Measurements from ENCODE around the gene FAM135A.
"Not testable (repeated sequence)": the region's sequence is repeated elsewhere in the genome, so short reads cannot be mapped to it uniquely, and the experiment has no call there.

Gene FAM135A

DNA sequence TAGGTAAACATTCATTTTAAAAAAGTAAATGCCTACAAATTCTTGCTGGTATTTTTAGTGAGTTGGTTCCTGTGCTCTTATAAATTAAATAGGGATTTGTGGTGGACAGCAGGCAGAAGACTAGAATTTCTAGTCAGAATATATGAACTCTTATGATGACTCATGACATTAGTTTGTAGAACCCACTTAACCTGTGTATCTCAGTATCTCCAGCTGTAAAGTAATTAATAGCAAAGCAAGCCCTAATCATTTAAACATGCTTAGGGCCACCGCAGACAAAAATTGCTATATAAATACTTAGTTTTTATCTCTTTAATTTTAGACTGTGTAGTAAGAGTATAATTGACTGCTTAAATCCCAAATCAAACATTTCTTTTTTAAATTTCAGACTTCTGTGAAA, 2.4 kb downstream of the FAM135A start:
- no peaks in the 10 kb centered on the region for H3K9me3 ChIP-seq (ENCODE audit: control insufficient read depth, insufficient read depth, low read length)
- no peak for DNase-seq (ENCODE audit: low read depth, low spot score)
- H3K27ac ChIP-seq (ENCODE audit: low read length) = no peak overlapping the region
- H3K4me3 ChIP-seq (ENCODE audit: low read length) = no peak overlapping the region
- H3K36me3 ChIP-seq (ENCODE audit: control insufficient read depth, insufficient read depth, low read length) = peaks cover 3% of the 10 kb centered on the region; the same call in 1 of the 2 replicates
- no peaks in the 10 kb centered on the region for H3K4me1 ChIP-seq (ENCODE audit: control insufficient read depth, insufficient read depth, low read length)
- H3K27me3 ChIP-seq (ENCODE audit: control insufficient read depth, insufficient read depth, low read length) = no peaks in the 10 kb centered on the region
- WGBS (ENCODE audit: insufficient coverage, insufficient read length) = no CpG with 5 or more reads among the region's 1 CpG

DNA sequence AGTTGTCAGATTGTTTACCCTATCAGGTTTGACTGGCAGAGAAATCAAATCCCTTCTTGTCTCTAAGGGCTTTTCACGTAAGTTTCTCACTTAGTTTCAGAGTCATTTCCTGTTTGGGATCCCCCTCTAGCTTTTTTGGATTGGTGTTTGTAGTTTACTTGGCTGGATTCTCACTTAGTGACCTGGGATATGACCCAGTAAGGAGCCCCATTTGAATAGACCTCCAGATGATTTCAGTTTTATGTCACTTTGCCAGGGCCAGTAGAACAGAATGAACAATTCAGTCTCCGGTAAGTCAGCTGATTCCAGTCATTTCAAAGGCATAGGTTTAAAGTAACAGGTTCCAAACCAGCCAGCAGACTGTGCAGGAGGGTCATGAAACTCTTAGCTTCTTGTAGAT, 8.2 kb downstream of the FAM135A start:
- DNase-seq (ENCODE audit: low read depth, low spot score) = no peak
- no peak overlapping the region for H3K27ac ChIP-seq (ENCODE audit: low read length)
- H3K27me3 ChIP-seq (ENCODE audit: control insufficient read depth, insufficient read depth, low read length) = no peaks in the 10 kb centered on the region
- WGBS (ENCODE audit: insufficient coverage, insufficient read length) = no CpG with 5 or more reads among the region's 2 CpGs
- H3K4me3 ChIP-seq (ENCODE audit: low read length) = no peak overlapping the region
- no peaks in the 10 kb centered on the region for H3K9me3 ChIP-seq (ENCODE audit: control insufficient read depth, insufficient read depth, low read length)
- H3K36me3 ChIP-seq (ENCODE audit: control insufficient read depth, insufficient read depth, low read length) = peaks cover 3% of the 10 kb centered on the region; the same call in 1 of the 2 replicates
- H3K4me1 ChIP-seq (ENCODE audit: control insufficient read depth, insufficient read depth, low read length) = no peaks in the 10 kb centered on the region

DNA sequence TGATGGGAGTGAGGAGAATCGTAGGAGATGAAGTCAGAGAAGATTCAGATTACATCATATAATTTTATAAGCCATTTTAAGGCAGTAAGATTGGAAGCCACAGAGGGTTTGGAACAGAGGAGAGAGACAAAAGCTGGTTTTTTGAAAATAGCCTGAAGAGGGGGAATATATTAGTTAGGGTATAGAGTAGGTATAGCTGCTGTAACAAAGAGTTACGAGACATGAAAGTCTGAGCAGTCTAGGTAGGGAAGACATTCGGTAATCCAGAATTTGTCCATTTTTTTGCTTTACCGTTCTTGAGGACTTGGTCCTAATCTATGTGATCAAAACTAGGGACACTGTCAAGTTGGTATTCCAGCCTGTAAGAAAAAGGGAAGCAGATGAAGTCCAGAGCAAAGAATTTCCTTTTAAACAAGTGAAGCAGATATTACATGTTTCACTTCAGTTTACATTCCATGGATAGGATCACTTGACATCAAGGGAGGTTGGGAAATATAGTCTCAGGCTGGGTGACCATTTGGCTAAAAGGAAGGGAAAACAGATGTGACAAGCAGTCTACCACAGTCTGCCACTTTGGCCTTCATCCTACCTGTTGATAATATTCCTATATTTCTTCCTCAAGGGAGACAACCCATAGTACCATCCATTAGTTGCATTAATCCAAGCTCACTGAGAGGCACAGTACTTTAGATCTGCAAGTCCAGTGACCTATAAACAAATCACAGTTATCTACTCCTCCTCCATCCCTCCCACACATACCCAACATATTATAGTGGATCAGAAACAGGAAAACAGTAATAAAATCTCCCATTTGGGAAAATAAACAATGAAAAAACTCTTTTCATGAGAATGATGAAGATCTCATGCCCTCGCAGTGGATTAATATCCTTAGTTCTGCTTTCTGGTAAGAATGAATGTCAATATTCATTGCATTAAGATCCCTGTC, 10.2 kb downstream of the FAM135A start:
- H3K4me3 ChIP-seq (ENCODE audit: low read length) = no peak overlapping the region
- peaks cover 3% of the 10 kb centered on the region; the same call in 1 of the 2 replicates for H3K36me3 ChIP-seq (ENCODE audit: control insufficient read depth, insufficient read depth, low read length)
- WGBS (ENCODE audit: insufficient coverage, insufficient read length) = 92% methylated on average over 1 of the region's 5 CpGs
- no peak overlapping the region for H3K27ac ChIP-seq (ENCODE audit: low read length)
- no peaks in the 10 kb centered on the region for H3K27me3 ChIP-seq (ENCODE audit: control insufficient read depth, insufficient read depth, low read length)
- H3K4me1 ChIP-seq (ENCODE audit: control insufficient read depth, insufficient read depth, low read length) = no peaks in the 10 kb centered on the region
- H3K9me3 ChIP-seq (ENCODE audit: control insufficient read depth, insufficient read depth, low read length) = no peaks in the 10 kb centered on the region
- no peak for DNase-seq (ENCODE audit: low read depth, low spot score)

DNA sequence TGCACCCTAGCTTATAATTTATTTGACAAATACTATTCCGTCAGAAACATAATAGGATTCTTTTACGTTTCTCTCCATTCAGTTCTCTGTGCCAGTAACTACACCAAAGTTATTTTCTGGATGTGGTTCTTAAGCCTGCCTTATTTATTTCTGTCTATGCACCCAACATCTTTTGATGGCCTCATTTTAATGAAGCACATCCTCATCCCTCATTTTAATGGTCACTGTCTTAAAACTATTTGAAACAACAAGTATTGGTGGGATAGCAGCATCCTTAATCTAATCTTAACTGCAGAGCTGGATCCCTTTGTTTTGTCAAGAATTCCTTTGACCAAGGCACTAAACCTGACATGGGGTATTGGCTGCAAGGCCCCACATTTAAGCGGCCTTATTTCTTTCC, 11.0 kb downstream of the FAM135A start:
- no peak overlapping the region for H3K27ac ChIP-seq (ENCODE audit: low read length)
- DNase-seq (ENCODE audit: low read depth, low spot score) = no peak
- H3K9me3 ChIP-seq (ENCODE audit: control insufficient read depth, insufficient read depth, low read length) = no peaks in the 10 kb centered on the region
- no peaks in the 10 kb centered on the region for H3K27me3 ChIP-seq (ENCODE audit: control insufficient read depth, insufficient read depth, low read length)
- no peaks in the 10 kb centered on the region for H3K4me1 ChIP-seq (ENCODE audit: control insufficient read depth, insufficient read depth, low read length)
- no CpG with 5 or more reads among the region's 3 CpGs for WGBS (ENCODE audit: insufficient coverage, insufficient read length)
- no peaks in the 10 kb centered on the region for H3K36me3 ChIP-seq (ENCODE audit: control insufficient read depth, insufficient read depth, low read length)
- no peak overlapping the region for H3K4me3 ChIP-seq (ENCODE audit: low read length)

DNA sequence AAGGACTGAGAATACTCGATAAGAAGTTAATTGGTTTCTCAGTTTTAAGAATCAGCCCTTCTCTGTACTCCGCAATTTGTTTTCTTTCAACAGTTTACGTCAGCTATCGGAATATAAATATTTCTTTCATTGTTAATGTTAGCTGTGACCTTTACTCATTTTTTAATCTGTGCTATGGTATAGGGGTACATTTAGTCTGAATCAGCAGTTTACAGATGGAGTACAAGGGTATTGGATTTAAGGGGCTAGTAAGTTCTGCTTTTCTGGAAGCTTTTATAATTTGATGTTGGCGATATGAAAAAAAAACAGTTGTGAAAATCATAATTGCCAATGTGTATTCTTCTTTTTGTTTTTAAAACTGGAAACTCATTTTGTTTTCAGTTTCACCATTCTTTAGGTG, 23.0 kb downstream of the FAM135A start:
- Histone ChIP-seq H3K4me1 (ENCODE audit: control insufficient read depth, insufficient read depth, low read length) (no peaks in the 10 kb centered on the region), H3K36me3 (ENCODE audit: control insufficient read depth, insufficient read depth, low read length) (no peaks in the 10 kb centered on the region), H3K27me3 (ENCODE audit: control insufficient read depth, insufficient read depth, low read length) (no peaks in the 10 kb centered on the region), H3K9me3 (ENCODE audit: control insufficient read depth, insufficient read depth, low read length) (no peaks in the 10 kb centered on the region), H3K4me3 (ENCODE audit: low read length) (no peak overlapping the region), H3K27ac (ENCODE audit: low read length) (no peak overlapping the region)
- no CpG with 5 or more reads among the region's 5 CpGs for WGBS (ENCODE audit: insufficient coverage, insufficient read length)
- no peak for DNase-seq (ENCODE audit: low read depth, low spot score)

DNA sequence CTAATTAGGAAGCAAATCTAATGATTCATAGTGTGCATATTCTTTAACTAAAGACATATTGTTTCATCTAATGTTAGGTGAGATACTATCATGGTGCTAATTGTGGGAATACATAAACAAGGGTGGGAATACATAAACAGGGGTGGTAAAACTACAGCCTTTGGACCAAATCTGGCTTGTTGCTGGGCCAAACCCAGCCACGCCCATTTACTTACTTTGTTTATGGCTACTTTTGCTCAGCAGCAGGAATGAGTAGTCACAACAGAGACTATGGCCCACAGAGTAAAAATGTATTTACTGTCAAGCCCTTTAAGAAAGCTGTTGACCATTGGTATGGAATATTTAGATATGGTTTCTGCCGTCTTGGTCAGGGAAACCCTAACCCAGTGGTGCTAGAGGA, 31.7 kb downstream of the FAM135A start:
- WGBS (ENCODE audit: insufficient coverage, insufficient read length) = no CpG with 5 or more reads among the region's 2 CpGs
- Histone ChIP-seq H3K4me1 (ENCODE audit: control insufficient read depth, insufficient read depth, low read length) (no peaks in the 10 kb centered on the region), H3K4me3 (ENCODE audit: low read length) (no peak overlapping the region), H3K9me3 (ENCODE audit: control insufficient read depth, insufficient read depth, low read length) (no peaks in the 10 kb centered on the region; the same call in 1 of the 2 replicates), H3K27ac (ENCODE audit: low read length) (no peak overlapping the region), H3K36me3 (ENCODE audit: control insufficient read depth, insufficient read depth, low read length) (no peaks in the 10 kb centered on the region), H3K27me3 (ENCODE audit: control insufficient read depth, insufficient read depth, low read length) (no peaks in the 10 kb centered on the region)
- DNase-seq (ENCODE audit: low read depth, low spot score) = no peak

DNA sequence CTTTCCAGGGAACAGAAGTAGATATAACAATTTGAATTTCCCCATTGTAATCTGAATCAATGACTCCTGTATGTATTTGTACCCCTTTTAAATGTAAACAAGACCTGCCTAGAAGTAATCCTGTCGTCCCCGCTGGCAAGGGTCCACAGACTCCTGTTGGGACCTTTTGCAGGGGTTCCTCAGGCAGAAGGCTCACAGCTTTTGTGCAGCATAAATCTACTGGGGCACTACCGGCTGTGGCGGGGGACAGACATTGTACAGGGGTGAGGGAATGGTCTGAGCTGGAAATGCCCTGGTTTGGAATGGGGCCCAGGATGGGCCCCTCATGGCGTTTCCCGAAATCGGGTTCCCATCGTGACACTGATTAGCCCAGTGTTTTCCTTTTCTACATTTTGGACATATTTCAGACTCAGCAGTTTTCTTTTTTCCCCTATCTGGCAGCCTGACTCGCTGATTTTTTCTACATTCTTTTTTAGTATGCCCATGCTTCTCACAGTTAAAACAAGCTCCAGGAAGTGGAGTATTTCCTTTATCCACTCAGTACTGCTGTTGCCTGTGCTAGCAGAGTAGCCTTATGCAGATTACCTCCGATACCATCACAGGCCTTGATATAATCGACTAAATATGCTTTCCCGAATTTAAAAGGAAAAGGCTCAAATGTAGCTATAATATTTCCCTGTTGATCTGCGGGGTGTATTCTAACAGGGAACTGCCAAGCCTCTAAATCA, 34.2 kb downstream of the FAM135A start:
- no CpG with 5 or more reads among the region's 13 CpGs for WGBS (ENCODE audit: insufficient coverage, insufficient read length)
- H3K4me1 ChIP-seq (ENCODE audit: control insufficient read depth, insufficient read depth, low read length); H3K4me3 ChIP-seq (ENCODE audit: low read length); H3K27me3 ChIP-seq (ENCODE audit: control insufficient read depth, insufficient read depth, low read length); DNase-seq (ENCODE audit: low read depth, low spot score); H3K36me3 ChIP-seq (ENCODE audit: control insufficient read depth, insufficient read depth, low read length); H3K27ac ChIP-seq (ENCODE audit: low read length); H3K9me3 ChIP-seq (ENCODE audit: control insufficient read depth, insufficient read depth, low read length): not testable (repeated sequence)

DNA sequence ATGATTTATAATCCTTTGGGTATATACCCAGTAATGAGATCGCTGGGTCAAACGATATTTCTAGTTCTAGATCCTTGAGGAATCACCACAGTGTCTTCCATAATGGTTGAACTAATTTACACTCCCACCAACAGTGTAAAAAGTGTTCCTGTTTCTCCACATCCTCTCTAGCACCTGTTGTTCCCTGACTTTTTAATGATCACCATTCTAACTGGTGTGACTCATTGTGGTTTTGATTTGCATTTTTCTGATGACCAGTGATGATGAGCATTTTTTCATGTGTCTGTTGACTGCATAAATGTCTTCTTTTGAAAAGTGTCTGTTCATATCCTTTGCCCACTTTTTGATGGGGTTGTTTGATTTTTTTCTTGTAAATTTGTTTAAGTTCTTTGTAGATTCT, 40.6 kb downstream of the FAM135A start:
- not testable (repeated sequence) for DNase-seq (ENCODE audit: low read depth, low spot score)
- no CpG with 5 or more reads among the region's 2 CpGs for WGBS (ENCODE audit: insufficient coverage, insufficient read length)

DNA sequence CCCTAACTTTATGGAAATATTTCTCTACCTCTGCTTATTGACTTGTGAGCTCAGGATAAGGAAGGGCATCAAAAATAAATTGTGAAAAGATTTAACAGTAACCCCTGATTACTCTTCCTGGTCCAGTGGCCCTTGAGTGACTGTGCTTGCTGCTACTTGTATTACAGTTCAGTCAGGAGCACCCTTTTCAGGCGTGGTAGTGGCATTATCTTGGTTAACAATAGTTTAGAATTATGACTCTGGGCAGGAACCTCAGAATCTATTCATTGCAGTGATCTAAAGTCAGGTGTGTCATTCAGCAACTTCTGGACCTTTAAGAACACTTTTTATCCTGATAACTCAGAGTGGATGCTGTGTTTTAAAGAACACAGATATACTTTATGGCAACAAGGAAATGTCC, 43.4 kb downstream of the FAM135A start:
- Histone ChIP-seq H3K27me3 (ENCODE audit: control insufficient read depth, insufficient read depth, low read length) (no peaks in the 10 kb centered on the region), H3K27ac (ENCODE audit: low read length) (no peak overlapping the region), H3K36me3 (ENCODE audit: control insufficient read depth, insufficient read depth, low read length) (no peaks in the 10 kb centered on the region), H3K4me1 (ENCODE audit: control insufficient read depth, insufficient read depth, low read length) (no peaks in the 10 kb centered on the region), H3K4me3 (ENCODE audit: low read length) (no peak overlapping the region), H3K9me3 (ENCODE audit: control insufficient read depth, insufficient read depth, low read length) (no peaks in the 10 kb centered on the region)
- DNase-seq (ENCODE audit: low read depth, low spot score) = no peak
- no CpG with 5 or more reads among the region's 1 CpG for WGBS (ENCODE audit: insufficient coverage, insufficient read length)

More for the DNA sequence above, 40.6 kb downstream of the FAM135A start:
- H3K9me3 ChIP-seq (ENCODE audit: control insufficient read depth, insufficient read depth, low read length); H3K27ac ChIP-seq (ENCODE audit: low read length); H3K36me3 ChIP-seq (ENCODE audit: control insufficient read depth, insufficient read depth, low read length); H3K4me3 ChIP-seq (ENCODE audit: low read length); H3K27me3 ChIP-seq (ENCODE audit: control insufficient read depth, insufficient read depth, low read length); H3K4me1 ChIP-seq (ENCODE audit: control insufficient read depth, insufficient read depth, low read length): not testable (repeated sequence)

DNA sequence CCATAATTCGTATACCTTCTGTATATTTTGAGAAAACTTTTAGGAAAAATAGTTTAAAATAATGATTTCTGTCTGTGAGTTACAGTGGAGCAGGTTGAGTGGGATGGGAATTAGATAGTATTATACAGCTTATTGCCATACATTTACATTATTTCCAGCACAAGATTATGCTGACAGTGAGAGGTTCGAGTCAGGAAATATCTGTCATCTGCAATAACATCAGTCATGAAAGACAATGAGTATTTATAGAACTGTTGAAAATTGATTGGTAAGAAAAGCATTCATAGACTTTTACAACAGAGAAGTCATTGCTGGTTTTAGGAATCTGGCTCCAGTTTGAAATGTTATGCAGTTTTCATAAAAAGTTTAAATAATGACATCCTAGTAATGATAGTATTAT, 45.9 kb downstream of the FAM135A start:
- Histone ChIP-seq H3K27me3 (ENCODE audit: control insufficient read depth, insufficient read depth, low read length) (no peaks in the 10 kb centered on the region), H3K9me3 (ENCODE audit: control insufficient read depth, insufficient read depth, low read length) (no peaks in the 10 kb centered on the region), H3K4me1 (ENCODE audit: control insufficient read depth, insufficient read depth, low read length) (no peaks in the 10 kb centered on the region), H3K4me3 (ENCODE audit: low read length) (no peak overlapping the region), H3K36me3 (ENCODE audit: control insufficient read depth, insufficient read depth, low read length) (no peaks in the 10 kb centered on the region), H3K27ac (ENCODE audit: low read length) (no peak overlapping the region)
- WGBS (ENCODE audit: insufficient coverage, insufficient read length) = 100% methylated on average over 1 of the region's 2 CpGs
- DNase-seq (ENCODE audit: low read depth, low spot score) = no peak

All from iPS DF 6.9 (cell line).